ENCODE results near the gene PSME4.

- TF ChIP-seq RAD21 (conservative IDR thresholded peaks at IDR 0.05) = no peak
- no peak for TF ChIP-seq TAF1 (IDR thresholded peaks at IDR 0.05; ENCODE audit: low read depth)
- no peak for TF ChIP-seq EZH2 (IDR thresholded peaks at IDR 0.05; ENCODE audit: borderline replicate concordance, insufficient read depth, low read length, poor library complexity, severe bottlenecking)
Measured at GRCh38 chr2:53998834-53999233, 28.0 kb upstream of the PSME4 start.

All from neural cell (in vitro differentiated cells).